SK-N-MC (cell line): ENCODE data around the gene ACOT13.

Source experiments
- EZH2 ChIP-seq: fragments of 200-600 bp; sonication (generic); IDR thresholded peaks from one replicate; pipeline ENCODE4 v1.6.1; 2017; ENCODE audit warnings: antibody characterized with exemption
- FOXP2 ChIP-seq: optimal IDR thresholded peaks from 2 replicates; pipeline ENCODE3; 2011; ENCODE audit warnings: mild to moderate bottlenecking, moderate library complexity; ENCODE audit not compliant: insufficient read depth; ENCODE audit errors: extremely low read length, control extremely low read depth
- POLR2AphosphoS5 ChIP-seq: IDR thresholded peaks from 2 replicates; pipeline ENCODE4 v1.6.1; 2012; ENCODE audit warnings: mild to moderate bottlenecking, low read depth, low read length, borderline replicate concordance

GRCh38 chr6:24753545-24753944 lies 86.7 kb downstream of the ACOT13 start:
- TF ChIP-seq EZH2 (no peak), POLR2AphosphoS5 (no peak), FOXP2 (no peak)
